ENCODE data around the gene ODC1.
"Not testable (repeated sequence)": the region's sequence is repeated elsewhere in the genome, so short reads cannot be mapped to it uniquely, and the experiment has no call there.

Gene ODC1

GRCh38 chr2:10457195-10457594 is 9.1 kb upstream of the ODC1 start:
- not testable (repeated sequence) for H3K9me3 ChIP-seq (ENCODE audit: low read length); H2AFZ ChIP-seq (ENCODE audit: low read depth, low read length); H3K27me3 ChIP-seq (ENCODE audit: insufficient read depth, low read length); H3K36me3 ChIP-seq (ENCODE audit: insufficient read depth, low read length); H3K4me1 ChIP-seq (ENCODE audit: insufficient read depth, low read length); H3K4me3 ChIP-seq (ENCODE audit: low read length)

- Histone ChIP-seq H3K9me3 (ENCODE audit: low read length) (peaks cover 2% of the 10 kb centered on the region), H3K36me3 (ENCODE audit: insufficient read depth, low read length) (no peaks in the 10 kb centered on the region), H3K4me1 (ENCODE audit: insufficient read depth, low read length) (peaks cover 3% of the 10 kb centered on the region), H3K4me3 (ENCODE audit: low read length) (no peak overlapping the region), H3K27me3 (ENCODE audit: insufficient read depth, low read length) (no peaks in the 10 kb centered on the region), H2AFZ (ENCODE audit: low read depth, low read length) (no peak overlapping the region)
Measured at GRCh38 chr2:10454505-10454904, 6.4 kb upstream of the ODC1 start.

- H3K4me1 ChIP-seq (ENCODE audit: insufficient read depth, low read length), result peaks cover 5% of the 10 kb centered on the region
- H3K27me3 ChIP-seq (ENCODE audit: insufficient read depth, low read length), result no peaks in the 10 kb centered on the region
- no peak overlapping the region for H3K4me3 ChIP-seq (ENCODE audit: low read length)
- H3K36me3 ChIP-seq (ENCODE audit: insufficient read depth, low read length), result no peaks in the 10 kb centered on the region
- no peak overlapping the region for H2AFZ ChIP-seq (ENCODE audit: low read depth, low read length)
- H3K9me3 ChIP-seq (ENCODE audit: low read length), result peaks cover 2% of the 10 kb centered on the region
Measured at GRCh38 chr2:10453905-10454298, 5.8 kb upstream of the ODC1 start.

- peaks cover 5% of the 10 kb centered on the region for H3K4me1 ChIP-seq (ENCODE audit: insufficient read depth, low read length)
- no peaks in the 10 kb centered on the region for H3K27me3 ChIP-seq (ENCODE audit: insufficient read depth, low read length)
- H3K36me3 ChIP-seq (ENCODE audit: insufficient read depth, low read length), result no peaks in the 10 kb centered on the region
- no peak overlapping the region for H2AFZ ChIP-seq (ENCODE audit: low read depth, low read length)
- H3K4me3 ChIP-seq (ENCODE audit: low read length), result no peak overlapping the region
- peaks cover 2% of the 10 kb centered on the region for H3K9me3 ChIP-seq (ENCODE audit: low read length)
Measured at GRCh38 chr2:10452956-10453904, 5.1 kb upstream of the ODC1 start.

GRCh38 chr2:10452312-10452711 is 4.2 kb upstream of the ODC1 start:
- no peaks in the 10 kb centered on the region for H3K36me3 ChIP-seq (ENCODE audit: insufficient read depth, low read length)
- peaks cover 5% of the 10 kb centered on the region for H3K4me1 ChIP-seq (ENCODE audit: insufficient read depth, low read length)
- H2AFZ ChIP-seq (ENCODE audit: low read depth, low read length), result no peak overlapping the region
- peaks cover 2% of the 10 kb centered on the region for H3K9me3 ChIP-seq (ENCODE audit: low read length)
- H3K27me3 ChIP-seq (ENCODE audit: insufficient read depth, low read length), result no peaks in the 10 kb centered on the region
- no peak overlapping the region for H3K4me3 ChIP-seq (ENCODE audit: low read length)

DNA sequence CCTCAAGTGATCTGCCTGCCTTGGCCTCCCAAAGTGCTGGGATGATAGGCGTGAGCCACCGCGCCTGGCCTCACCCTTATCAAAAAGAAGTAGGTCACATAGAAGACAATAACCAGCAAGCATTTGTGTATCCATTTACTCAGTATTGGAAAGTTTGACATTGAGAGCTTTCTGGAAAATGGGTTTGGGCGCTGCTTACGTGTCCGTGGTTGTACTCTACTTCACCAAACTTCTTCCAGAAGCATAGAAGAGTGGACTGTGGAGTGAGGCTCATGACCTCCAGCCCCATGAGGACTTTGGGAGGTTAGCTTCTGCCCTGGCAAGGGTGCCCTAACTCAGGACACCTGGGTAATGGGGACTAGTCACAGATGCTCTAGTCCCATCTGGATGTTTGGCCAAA is 3.7 kb upstream of the ODC1 start:
- no peak overlapping the region for H3K4me3 ChIP-seq (ENCODE audit: low read length)
- H3K36me3 ChIP-seq (ENCODE audit: insufficient read depth, low read length), result no peaks in the 10 kb centered on the region
- no peak overlapping the region for H2AFZ ChIP-seq (ENCODE audit: low read depth, low read length)
- peaks cover 5% of the 10 kb centered on the region for H3K4me1 ChIP-seq (ENCODE audit: insufficient read depth, low read length)
- no peaks in the 10 kb centered on the region for H3K27me3 ChIP-seq (ENCODE audit: insufficient read depth, low read length)
- peaks cover 2% of the 10 kb centered on the region for H3K9me3 ChIP-seq (ENCODE audit: low read length)

DNA sequence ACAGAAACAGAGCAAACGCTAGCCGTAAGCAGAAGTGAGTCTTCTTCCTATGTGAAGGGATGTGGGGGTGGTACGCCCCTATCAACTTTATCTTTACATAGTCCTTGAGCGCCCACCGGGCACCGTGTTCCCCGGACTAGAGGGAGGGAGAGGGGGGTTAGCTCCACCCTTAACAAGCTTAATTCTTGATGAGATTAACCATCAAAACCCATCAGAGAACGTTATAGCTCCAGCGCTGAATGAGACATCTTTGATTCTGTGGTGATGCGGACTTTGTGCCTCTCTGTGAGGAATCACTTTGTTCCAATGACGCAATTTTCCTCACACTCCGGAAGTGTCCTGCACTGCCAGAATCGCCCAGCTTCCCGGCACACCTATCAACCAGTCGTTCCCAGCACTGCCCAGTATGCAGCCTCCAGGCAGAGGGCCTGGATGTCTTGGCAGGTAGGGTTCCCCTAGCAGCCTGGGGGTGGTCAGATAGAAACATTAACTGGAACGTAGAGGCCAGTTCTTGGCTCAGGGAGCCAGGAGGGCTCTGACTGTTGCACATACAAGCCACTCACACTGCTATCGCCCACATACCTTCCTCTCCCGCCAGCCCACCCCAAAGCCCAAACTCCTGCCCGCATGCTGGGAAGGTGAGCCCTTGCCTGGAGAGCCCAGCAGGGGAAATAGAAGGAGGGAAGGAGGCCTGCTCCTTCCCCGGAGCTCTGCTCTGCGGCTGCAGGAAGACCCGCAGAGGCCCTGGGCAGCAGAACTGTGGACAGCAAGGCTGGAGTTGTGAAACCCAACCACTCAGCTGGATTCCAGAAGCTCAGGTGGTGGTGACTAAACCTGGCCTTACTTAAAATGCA is 1.9 kb upstream of the ODC1 start:
- Histone ChIP-seq H3K27me3 (ENCODE audit: insufficient read depth, low read length) (no peaks in the 10 kb centered on the region), H3K9me3 (ENCODE audit: low read length) (peaks cover 2% of the 10 kb centered on the region), H3K4me3 (ENCODE audit: low read length) (peak overlapping the region; percentile 79), H3K36me3 (ENCODE audit: insufficient read depth, low read length) (peaks cover 6% of the 10 kb centered on the region), H3K4me1 (ENCODE audit: insufficient read depth, low read length) (peaks cover 17% of the 10 kb centered on the region), H2AFZ (ENCODE audit: low read depth, low read length) (no peak overlapping the region)

DNA sequence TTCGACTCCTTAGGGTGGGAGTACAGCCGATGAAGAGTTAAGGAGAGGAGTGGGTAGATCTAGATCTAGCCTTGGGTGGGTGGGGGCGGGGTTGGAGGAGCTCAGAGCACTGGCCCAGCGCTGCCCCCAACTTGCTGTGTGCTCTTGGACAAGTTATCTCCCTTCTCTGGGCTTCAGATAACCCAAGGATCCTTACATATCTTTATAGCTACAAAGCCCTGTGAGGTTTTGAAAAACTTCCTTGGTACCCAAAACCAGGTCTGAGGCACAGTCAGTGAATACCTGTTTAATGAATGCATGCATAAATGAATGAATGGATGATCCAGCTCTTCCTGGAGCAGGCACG is 1.3 kb upstream of the ODC1 start:
- Histone ChIP-seq H3K36me3 (ENCODE audit: insufficient read depth, low read length) (peaks cover 12% of the 10 kb centered on the region), H3K9me3 (ENCODE audit: low read length) (peaks cover 2% of the 10 kb centered on the region), H3K4me1 (ENCODE audit: insufficient read depth, low read length) (peaks cover 23% of the 10 kb centered on the region), H3K27me3 (ENCODE audit: insufficient read depth, low read length) (no peaks in the 10 kb centered on the region), H2AFZ (ENCODE audit: low read depth, low read length) (no peak overlapping the region), H3K4me3 (ENCODE audit: low read length) (peak overlapping the region; percentile 79)

DNA sequence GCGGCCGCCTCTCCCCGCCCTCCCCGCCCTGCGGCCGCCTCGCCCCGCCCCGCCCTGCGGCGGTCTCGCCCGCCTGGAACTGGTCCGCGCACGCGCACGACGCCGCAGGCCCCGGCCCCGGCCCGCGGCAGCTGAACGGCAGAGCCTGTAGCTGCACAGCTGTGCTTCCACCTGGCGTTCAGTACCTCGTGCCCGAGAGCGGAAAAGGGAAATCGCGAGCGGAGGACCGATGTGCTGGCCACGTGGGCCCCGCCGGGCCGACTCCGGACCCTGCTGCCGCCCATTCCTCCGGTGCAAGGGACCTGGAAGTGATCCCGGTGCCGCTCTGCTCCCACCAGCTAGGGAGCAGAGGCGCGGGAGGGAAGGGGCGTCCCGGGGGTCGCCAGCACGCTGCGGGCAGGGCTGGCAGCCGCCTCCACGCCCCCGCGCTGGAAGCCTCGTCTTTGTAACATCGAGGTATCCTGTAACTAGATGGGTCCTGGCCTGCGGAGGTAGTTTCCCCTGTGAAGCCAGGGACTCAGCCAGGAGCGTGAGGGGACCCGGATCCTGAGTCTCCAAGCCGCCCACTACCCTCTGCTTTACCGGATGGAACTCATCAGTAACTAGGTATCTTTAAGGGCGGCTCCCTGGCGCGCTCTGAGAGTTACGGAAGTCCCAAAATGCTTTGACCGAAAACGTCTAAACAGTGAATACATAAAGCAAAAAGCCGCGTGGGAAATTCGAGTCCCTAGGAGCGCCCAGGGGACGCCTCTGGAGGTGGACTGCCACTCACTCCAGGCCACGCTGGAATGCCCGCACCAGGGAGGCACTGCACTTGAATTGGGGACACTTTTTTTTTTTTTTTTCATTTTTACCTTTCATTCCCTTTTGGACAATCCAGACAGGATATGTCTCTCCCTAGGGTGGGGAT is 704 bp upstream of the ODC1 start:
- peaks cover 18% of the 10 kb centered on the region for H3K36me3 ChIP-seq (ENCODE audit: insufficient read depth, low read length)
- H3K27me3 ChIP-seq (ENCODE audit: insufficient read depth, low read length), result no peaks in the 10 kb centered on the region
- H3K4me1 ChIP-seq (ENCODE audit: insufficient read depth, low read length), result peaks cover 28% of the 10 kb centered on the region
- peaks cover 2% of the 10 kb centered on the region for H3K9me3 ChIP-seq (ENCODE audit: low read length)
- peak overlapping the region; percentile 79 for H3K4me3 ChIP-seq (ENCODE audit: low read length)
- H2AFZ ChIP-seq (ENCODE audit: low read depth, low read length), result peak overlapping the region; percentile 86

- Histone ChIP-seq H3K4me3 (ENCODE audit: low read length) (peak overlapping the region; percentile 75), H3K27me3 (ENCODE audit: insufficient read depth, low read length) (no peaks in the 10 kb centered on the region), H3K36me3 (ENCODE audit: insufficient read depth, low read length) (peaks cover 32% of the 10 kb centered on the region), H3K9me3 (ENCODE audit: low read length) (peaks cover 2% of the 10 kb centered on the region), H2AFZ (ENCODE audit: low read depth, low read length) (no peak overlapping the region), H3K4me1 (ENCODE audit: insufficient read depth, low read length) (peaks cover 28% of the 10 kb centered on the region)
Measured at GRCh38 chr2:10447300-10447894, 730 bp downstream of the ODC1 start.

- Histone ChIP-seq H3K4me1 (ENCODE audit: insufficient read depth, low read length) (peaks cover 28% of the 10 kb centered on the region), H3K36me3 (ENCODE audit: insufficient read depth, low read length) (peaks cover 40% of the 10 kb centered on the region), H3K27me3 (ENCODE audit: insufficient read depth, low read length) (no peaks in the 10 kb centered on the region), H3K9me3 (ENCODE audit: low read length) (peaks cover 2% of the 10 kb centered on the region), H3K4me3 (ENCODE audit: low read length) (peak overlapping the region; percentile 75), H2AFZ (ENCODE audit: low read depth, low read length) (no peak overlapping the region)
Measured at GRCh38 chr2:10446631-10447030, 1.5 kb downstream of the ODC1 start.

DNA sequence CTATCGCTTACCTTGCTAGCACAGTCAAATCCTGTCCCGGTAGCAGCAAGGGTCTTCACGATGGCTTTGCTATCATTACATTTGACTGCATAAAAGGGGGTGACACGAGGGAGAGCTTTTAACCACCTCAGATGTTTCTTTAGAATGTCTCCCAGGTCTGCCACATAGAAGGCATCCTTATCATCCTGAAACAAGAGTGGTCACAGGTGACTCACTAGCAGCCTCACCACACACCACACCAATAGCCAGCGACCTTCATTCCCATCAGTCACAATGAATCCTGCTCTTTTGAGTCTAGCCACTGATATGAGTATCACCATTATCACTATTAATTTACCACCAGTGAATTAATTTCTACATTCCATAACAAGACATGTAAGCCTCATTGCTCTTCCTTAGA is 3.7 kb downstream of the ODC1 start:
- Histone ChIP-seq H3K36me3 (ENCODE audit: insufficient read depth, low read length) (peaks cover 61% of the 10 kb centered on the region), H3K4me1 (ENCODE audit: insufficient read depth, low read length) (peaks cover 24% of the 10 kb centered on the region), H2AFZ (ENCODE audit: low read depth, low read length) (no peak overlapping the region)

More for the DNA sequence above, 3.7 kb downstream of the ODC1 start:
- Histone ChIP-seq H3K9me3 (ENCODE audit: low read length) (no peaks in the 10 kb centered on the region), H3K4me3 (ENCODE audit: low read length) (peak overlapping the region; percentile 7), H3K27me3 (ENCODE audit: insufficient read depth, low read length) (no peaks in the 10 kb centered on the region)
